ENCODE results near the gene DOCK2.

DNA sequence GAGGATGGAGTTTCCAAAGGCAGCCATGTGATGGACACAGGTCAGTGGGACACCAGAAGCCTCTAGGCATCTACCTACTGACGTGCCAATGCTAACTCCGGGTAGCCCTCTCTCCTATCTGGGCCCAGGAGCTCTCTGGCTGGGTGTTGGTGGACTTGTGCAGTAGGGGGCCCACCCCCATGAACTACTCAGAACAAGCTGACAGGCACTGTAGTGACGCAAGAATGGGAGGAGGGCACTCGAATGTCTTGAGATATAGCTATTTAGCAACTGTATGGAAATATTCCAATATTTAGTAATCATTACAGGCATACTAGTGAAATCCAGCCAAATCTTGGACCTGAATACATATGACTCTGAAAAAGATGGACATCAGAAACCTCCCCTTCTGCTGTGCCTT is 5.7 kb upstream of the DOCK2 start:
- TF ChIP-seq, protein P1, sequence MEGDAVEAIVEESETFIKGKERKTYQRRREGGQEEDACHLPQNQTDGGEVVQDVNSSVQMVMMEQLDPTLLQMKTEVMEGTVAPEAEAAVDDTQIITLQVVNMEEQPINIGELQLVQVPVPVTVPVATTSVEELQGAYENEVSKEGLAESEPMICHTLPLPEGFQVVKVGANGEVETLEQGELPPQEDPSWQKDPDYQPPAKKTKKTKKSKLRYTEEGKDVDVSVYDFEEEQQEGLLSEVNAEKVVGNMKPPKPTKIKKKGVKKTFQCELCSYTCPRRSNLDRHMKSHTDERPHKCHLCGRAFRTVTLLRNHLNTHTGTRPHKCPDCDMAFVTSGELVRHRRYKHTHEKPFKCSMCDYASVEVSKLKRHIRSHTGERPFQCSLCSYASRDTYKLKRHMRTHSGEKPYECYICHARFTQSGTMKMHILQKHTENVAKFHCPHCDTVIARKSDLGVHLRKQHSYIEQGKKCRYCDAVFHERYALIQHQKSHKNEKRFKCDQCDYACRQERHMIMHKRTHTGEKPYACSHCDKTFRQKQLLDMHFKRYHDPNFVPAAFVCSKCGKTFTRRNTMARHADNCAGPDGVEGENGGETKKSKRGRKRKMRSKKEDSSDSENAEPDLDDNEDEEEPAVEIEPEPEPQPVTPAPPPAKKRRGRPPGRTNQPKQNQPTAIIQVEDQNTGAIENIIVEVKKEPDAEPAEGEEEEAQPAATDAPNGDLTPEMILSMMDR (IDR thresholded peaks at IDR 0.05): no peak
- TF ChIP-seq, protein P2, sequence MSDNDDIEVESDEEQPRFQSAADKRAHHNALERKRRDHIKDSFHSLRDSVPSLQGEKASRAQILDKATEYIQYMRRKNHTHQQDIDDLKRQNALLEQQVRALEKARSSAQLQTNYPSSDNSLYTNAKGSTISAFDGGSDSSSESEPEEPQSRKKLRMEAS (IDR thresholded peaks at IDR 0.05): no peak
- no peak for TF ChIP-seq RAD21 (conservative IDR thresholded peaks at IDR 0.05 in 1 of 2, IDR thresholded peaks at IDR 0.05 in 1 of 2)
- no peak for TF ChIP-seq CHD2 (IDR thresholded peaks at IDR 0.05; ENCODE audit: low read length, partially characterized antibody)
- TF ChIP-seq ZFP36 (IDR thresholded peaks at IDR 0.05; ENCODE audit: borderline replicate concordance, partially characterized antibody): no peak
- TF ChIP-seq POLR2A (IDR thresholded peaks at IDR 0.05; ENCODE audit: low read length): no peak
- TF ChIP-seq, protein P3, sequence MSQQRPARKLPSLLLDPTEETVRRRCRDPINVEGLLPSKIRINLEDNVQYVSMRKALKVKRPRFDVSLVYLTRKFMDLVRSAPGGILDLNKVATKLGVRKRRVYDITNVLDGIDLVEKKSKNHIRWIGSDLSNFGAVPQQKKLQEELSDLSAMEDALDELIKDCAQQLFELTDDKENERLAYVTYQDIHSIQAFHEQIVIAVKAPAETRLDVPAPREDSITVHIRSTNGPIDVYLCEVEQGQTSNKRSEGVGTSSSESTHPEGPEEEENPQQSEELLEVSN (IDR thresholded peaks at IDR 0.05; ENCODE audit: borderline replicate concordance, low read depth): no peak
- TF ChIP-seq FOSB (CRISPR knock-in tag; IDR thresholded peaks at IDR 0.05): no peak
- TF ChIP-seq, protein P4, sequence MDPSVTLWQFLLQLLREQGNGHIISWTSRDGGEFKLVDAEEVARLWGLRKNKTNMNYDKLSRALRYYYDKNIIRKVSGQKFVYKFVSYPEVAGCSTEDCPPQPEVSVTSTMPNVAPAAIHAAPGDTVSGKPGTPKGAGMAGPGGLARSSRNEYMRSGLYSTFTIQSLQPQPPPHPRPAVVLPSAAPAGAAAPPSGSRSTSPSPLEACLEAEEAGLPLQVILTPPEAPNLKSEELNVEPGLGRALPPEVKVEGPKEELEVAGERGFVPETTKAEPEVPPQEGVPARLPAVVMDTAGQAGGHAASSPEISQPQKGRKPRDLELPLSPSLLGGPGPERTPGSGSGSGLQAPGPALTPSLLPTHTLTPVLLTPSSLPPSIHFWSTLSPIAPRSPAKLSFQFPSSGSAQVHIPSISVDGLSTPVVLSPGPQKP (IDR thresholded peaks at IDR 0.05; ENCODE audit: low read depth, low read length): no peak
- no peak for TF ChIP-seq MAFK (IDR thresholded peaks at IDR 0.05; ENCODE audit: partially characterized antibody)

Measured in A549 (cell line).